Tibial artery (tissue), 4 donors: ENCODE measurements around the gene SLC2A5.
A peak's percentile ranks its signal among the peaks of the same experiment; 100 is the strongest.

Source experiments
- DNase-seq, 2 donors: peaks; one replicate each; pipeline ENCODE4 v3.0.0-alpha.2; 2019
- H3K27ac ChIP-seq, 2 donors: fragments of 200-600 bp; sonication (generic) in 1 of 2; 1 replicate in 1 of 2; 2 replicates in 1 of 2; pipeline ENCODE4 v1.5.1; 2018 to 2019; ENCODE audit warnings: mild to moderate bottlenecking in 1 of 2
- H3K27me3 ChIP-seq, 2 donors: fragments of 200-600 bp; sonication (generic) in 1 of 2; one replicate each; pipeline versions ENCODE4 v1.5.1 to v1.6.0; 2016 to 2019
- H3K36me3 ChIP-seq, 3 donors: fragments of 200-600 bp; sonication (generic) in 2 of 3; one replicate each; pipeline ENCODE4 v1.5.1; 2016 to 2019; ENCODE audit warnings: mild to moderate bottlenecking in 2 of 3
- H3K4me1 ChIP-seq, 4 donors: fragments of 200-600 bp; sonication (generic) in 2 of 4; 1 replicate in 3 of 4; 2 replicates in 1 of 4; pipeline ENCODE4 v1.5.1; 2016 to 2019
- H3K4me3 ChIP-seq, 2 donors: fragments of 200-600 bp; sonication (generic) in 1 of 2; 1 replicate in 1 of 2; 2 replicates in 1 of 2; pipeline ENCODE4 v1.5.1; 2018 to 2019; ENCODE audit warnings: mild to moderate bottlenecking in 2 of 2
- H3K9me3 ChIP-seq, 3 donors: fragments of 200-600 bp; sonication (generic) in 1 of 3; one replicate each; pipeline ENCODE4 v1.5.1; 2016 to 2019
- intact Hi-C: fragments of 100-400 bp; cut with DNase I; formaldehyde crosslinking; loops from one replicate; pipeline ENCODE4 v1.15.0; 2023; ENCODE audit warnings: low total_unique reads
- TF ChIP-seq, protein P1 (sequence below), 2 experiments: fragments of 200-600 bp in 1 of 2; fragments of 450-650 bp in 1 of 2; IDR thresholded peaks; one replicate each; pipeline ENCODE4 v1.5.1; 2017 to 2019; ENCODE audit warnings: antibody characterized with exemption in 2 of 2, mild to moderate bottlenecking in 1 of 2, moderate library complexity in 1 of 2

Gene SLC2A5

DNA sequence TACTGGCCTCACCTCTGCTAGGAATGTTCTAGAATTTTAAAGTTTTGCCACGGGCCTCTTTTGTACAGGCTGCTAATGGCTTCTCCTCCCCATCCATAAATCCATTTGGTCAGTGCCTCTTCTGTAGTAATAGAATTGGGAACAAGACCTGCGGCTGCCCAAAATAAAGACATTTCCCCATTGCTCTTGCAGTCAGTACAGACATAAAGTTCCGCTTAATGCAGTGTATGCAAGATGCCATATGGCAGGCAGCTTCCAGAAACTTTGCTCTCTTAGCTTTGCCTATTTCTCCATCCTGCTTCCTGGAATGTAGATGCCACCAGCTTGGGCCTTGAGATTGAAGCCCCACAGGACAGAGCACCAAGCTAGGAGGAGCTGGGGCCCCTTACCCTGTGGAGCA is 3.7 kb upstream of the SLC2A5 start:
- Histone ChIP-seq H3K36me3 (no peaks in the 10 kb centered on the region), H3K27ac (no peak overlapping the region), H3K9me3 (no peaks in the 10 kb centered on the region), H3K4me3 (no peak overlapping the region), H3K27me3 (peaks cover 0 to 23% of the 10 kb centered on the region in 2 donors), H3K4me1 (peaks cover 0 to 21% (median 12%) of the 10 kb centered on the region in 4 donors)
- TF ChIP-seq, protein P1, sequence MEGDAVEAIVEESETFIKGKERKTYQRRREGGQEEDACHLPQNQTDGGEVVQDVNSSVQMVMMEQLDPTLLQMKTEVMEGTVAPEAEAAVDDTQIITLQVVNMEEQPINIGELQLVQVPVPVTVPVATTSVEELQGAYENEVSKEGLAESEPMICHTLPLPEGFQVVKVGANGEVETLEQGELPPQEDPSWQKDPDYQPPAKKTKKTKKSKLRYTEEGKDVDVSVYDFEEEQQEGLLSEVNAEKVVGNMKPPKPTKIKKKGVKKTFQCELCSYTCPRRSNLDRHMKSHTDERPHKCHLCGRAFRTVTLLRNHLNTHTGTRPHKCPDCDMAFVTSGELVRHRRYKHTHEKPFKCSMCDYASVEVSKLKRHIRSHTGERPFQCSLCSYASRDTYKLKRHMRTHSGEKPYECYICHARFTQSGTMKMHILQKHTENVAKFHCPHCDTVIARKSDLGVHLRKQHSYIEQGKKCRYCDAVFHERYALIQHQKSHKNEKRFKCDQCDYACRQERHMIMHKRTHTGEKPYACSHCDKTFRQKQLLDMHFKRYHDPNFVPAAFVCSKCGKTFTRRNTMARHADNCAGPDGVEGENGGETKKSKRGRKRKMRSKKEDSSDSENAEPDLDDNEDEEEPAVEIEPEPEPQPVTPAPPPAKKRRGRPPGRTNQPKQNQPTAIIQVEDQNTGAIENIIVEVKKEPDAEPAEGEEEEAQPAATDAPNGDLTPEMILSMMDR (IDR thresholded peaks at IDR 0.05): no peak
- no peak for DNase-seq
- intact Hi-C loops: no loop called here

DNA sequence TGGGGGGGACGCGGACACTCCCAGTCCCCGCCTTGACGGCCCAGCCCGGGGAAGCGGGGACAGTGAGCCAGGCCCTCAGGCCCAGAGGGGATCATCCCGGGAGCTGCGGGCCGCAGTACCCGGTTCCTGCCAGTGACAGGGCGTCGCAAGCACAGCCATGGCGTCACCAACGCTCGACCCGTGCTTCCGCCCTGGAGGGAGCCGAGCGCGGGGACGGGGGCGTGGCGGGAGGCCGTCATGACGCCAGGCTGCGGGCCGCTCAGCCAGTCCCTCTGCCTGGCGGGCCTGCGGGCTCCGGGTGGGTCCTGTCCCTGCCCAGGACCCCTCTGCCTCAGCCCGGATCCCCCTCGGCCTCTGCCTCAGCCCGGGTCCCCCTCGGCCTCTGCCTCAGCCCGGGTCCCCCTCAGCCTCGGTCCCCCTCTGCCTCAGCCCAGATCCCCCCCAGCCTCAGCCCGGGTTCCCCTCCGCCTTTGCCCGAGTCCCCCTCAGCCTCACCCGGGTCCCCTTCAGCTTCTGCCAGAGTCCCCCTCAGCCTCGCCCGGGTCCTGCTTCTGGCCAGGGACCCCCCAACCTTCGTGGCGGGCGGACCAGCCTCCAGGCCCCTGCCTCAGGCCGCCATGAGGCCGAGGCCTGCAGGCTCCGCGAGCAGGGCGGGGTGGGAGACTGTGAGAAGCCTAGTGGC is 2.3 kb upstream of the SLC2A5 start:
- no peak overlapping the region for H3K27ac ChIP-seq
- H3K36me3 ChIP-seq: no peaks in the 10 kb centered on the region
- DNase-seq: no peak
- peaks cover 0 to 21% (median 12%) of the 10 kb centered on the region in 4 donors for H3K4me1 ChIP-seq
- intact Hi-C loops: no loop called here
- no peak overlapping the region for H3K4me3 ChIP-seq
- H3K27me3 ChIP-seq: peaks cover 0 to 17% of the 10 kb centered on the region in 2 donors
- TF ChIP-seq, protein P1 (IDR thresholded peaks at IDR 0.05): no peak
- no peaks in the 10 kb centered on the region for H3K9me3 ChIP-seq

DNA sequence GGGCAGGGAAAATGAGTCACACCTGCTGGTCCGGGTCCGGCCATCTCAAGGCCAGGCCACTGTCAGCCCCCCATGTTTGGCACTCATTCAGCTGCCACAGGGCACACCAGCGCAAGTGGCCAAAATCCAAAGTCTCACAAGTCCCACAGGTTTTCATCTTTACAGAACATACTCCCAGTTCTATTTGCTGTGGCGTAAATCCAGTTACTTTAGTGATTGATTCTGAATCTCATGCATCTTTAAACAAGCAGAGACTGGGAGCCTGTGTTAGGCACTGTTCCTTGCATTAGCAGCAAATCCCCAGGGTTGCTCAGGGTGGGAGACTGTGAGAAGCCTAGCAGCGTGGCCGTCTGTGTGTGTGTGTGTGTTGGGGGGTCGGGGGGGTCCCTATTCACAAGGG is 1.1 kb upstream of the SLC2A5 start:
- Histone ChIP-seq H3K36me3 (no peaks in the 10 kb centered on the region), H3K4me3 (no peak overlapping the region), H3K4me1 (peaks cover 0 to 21% (median 12%) of the 10 kb centered on the region in 4 donors), H3K27me3 (peaks cover 0 to 10% of the 10 kb centered on the region in 2 donors), H3K27ac (no peak overlapping the region), H3K9me3 (no peaks in the 10 kb centered on the region)
- TF ChIP-seq, protein P1 (IDR thresholded peaks at IDR 0.05): no peak
- no peak for DNase-seq
- intact Hi-C loops: no loop called here

DNA sequence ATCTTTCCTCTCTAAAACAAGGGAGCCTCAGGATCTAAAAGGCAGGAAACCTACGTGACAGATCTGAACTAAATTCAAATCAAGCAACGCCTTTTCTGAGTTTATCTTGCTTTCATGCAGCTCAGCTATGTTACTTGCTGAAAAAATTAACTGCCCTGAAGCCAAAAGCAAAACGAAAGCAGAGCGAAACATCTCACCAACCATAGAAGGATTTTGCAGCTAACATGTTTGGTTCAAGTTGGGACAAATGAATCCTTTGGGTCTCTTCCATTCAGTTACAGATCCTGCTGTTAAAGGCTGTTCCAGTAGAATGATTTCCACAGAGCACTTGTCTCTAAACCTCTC is 482 bp downstream of the SLC2A5 start:
- DNase-seq: no peak
- intact Hi-C loops: no loop called here
- H3K36me3 ChIP-seq: no peaks in the 10 kb centered on the region
- H3K27me3 ChIP-seq: peaks cover 0 to 5% of the 10 kb centered on the region in 2 donors
- TF ChIP-seq, protein P1 (IDR thresholded peaks at IDR 0.05): no peak
- peaks cover 0 to 21% (median 12%) of the 10 kb centered on the region in 4 donors for H3K4me1 ChIP-seq
- H3K4me3 ChIP-seq: peak overlapping the region; percentile 18 to 39
- peak overlapping the region; percentile 35 to 36 for H3K27ac ChIP-seq
- H3K9me3 ChIP-seq: no peaks in the 10 kb centered on the region

DNA sequence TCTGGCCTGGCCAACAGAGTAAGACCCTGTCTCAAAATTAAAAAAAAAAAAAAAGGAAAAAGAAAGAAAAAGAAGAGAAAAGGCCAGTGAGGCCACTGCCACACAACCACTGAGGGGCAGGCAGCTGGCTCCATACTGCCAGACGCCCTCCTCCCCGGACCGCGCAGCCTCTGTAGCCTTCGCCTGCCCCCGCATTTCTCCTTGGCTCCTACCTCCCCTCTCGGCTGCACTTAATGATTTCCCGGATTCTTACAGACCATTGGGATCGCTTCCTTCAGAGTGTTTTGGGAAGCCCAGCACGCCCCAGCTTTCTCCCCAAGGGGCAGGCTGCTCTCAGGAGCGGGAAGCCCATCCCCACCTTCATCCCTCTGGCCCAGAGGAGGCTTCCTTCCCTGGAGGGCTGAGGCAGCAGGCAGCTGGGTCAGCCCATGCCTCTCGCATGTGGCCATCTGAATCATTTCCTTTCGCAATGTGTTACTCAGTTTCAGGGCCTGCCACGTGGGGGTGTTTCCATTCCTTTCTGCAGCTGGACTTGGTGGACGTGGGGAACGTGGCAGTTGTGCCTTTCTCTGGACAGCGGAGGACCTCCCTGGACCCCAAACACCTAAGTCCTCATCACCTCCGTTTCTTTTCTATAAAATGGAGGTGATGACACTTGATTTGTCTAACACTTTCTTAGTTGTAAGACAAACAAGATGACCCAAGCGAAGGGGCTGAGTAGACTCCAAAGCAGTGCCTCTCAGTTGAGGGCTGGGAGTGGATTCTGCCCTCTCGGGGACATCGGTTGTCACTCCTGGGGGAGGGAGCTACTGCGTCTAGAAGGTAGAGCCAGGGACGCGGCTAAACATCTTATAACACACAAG is 2.3 kb downstream of the SLC2A5 start:
- intact Hi-C loops: no loop called here
- H3K9me3 ChIP-seq: no peaks in the 10 kb centered on the region
- TF ChIP-seq, protein P1 (IDR thresholded peaks at IDR 0.05): no peak
- H3K4me3 ChIP-seq: no peak overlapping the region
- peak in 1 of 2 donors; percentile 53 for DNase-seq
- H3K4me1 ChIP-seq: peaks cover 0 to 21% (median 12%) of the 10 kb centered on the region in 4 donors
- H3K36me3 ChIP-seq: no peaks in the 10 kb centered on the region
- H3K27ac ChIP-seq: no peak overlapping the region
- no peaks in the 10 kb centered on the region for H3K27me3 ChIP-seq
